HCT116 (cell line): ENCODE measurements around the gene UBR3. TPM values are rescaled to one million over a fixed set of nuclear protein-coding genes. Genes with fewer than 3 reads are reported as not detected.

Experiments used
- ATAC-seq: fragments of 200-7000 bp; cut with Tn5 transposase; 2 replicates; pipeline ENCODE4 v1.9.1; 2020; ENCODE audit warnings: mild to moderate bottlenecking, moderate library complexity
- BruUV-seq: library from RNA; stranded (reverse); fragments of 400-500 nt; replicated peaks from 2 replicates; lab custom pipeline; 2021; lab: Mats Ljungman, UMichigan
- CTCF ChIA-PET: fragments of 300-600 bp; sonication (Branson Sonifier 250); formaldehyde crosslinking; loops from one replicate; lab custom pipeline; 2021; ENCODE audit warnings: antibody characterized with exemption; lab: Charles Lee
- POLR2A ChIA-PET: fragments of 300-600, 350-600 bp; sonication (Branson Sonifier 250); formaldehyde crosslinking; loops from one replicate; lab custom pipeline; 2021; ENCODE audit warnings: antibody characterized with exemption; lab: Charles Lee
- RAD21 ChIA-PET, 2 experiments: fragments of 300-600 bp; sonication (Branson Sonifier 250); formaldehyde crosslinking; loops; one replicate each; lab custom pipeline; 2023; ENCODE audit warnings: low total read pairs in 2 of 2; ENCODE audit not compliant: uncharacterized antibody in 2 of 2, unreplicated experiment in 2 of 2, low non-redundant PET in 1 of 2; lab: Charles Lee
- DNase-seq: peaks from one replicate; pipeline ENCODE4 v3.0.0-alpha.2; 2010; ENCODE audit warnings: low read depth, low spot score
- H2AFZ ChIP-seq: fragments of 200-600 bp; shearing (Covaris generic), sonication (generic); 2 replicates; pipeline ENCODE4 v1.6.1; 2017; ENCODE audit warnings: low read depth, mixed run types, mixed read lengths, antibody characterized with exemption, low read length; ENCODE audit not compliant: poor library complexity, severe bottlenecking
- H3K27ac ChIP-seq: 2 replicates; pipeline ENCODE4 v1.5.1; 2012; ENCODE audit warnings: low read depth, low read length
- H3K27me3 ChIP-seq: fragments of 200-600 bp; sonication (generic); 2 replicates; pipeline ENCODE4 v1.6.1; 2016; ENCODE audit warnings: mixed run types, low read length, mixed read lengths; ENCODE audit not compliant: insufficient read depth
- H3K36me3 ChIP-seq, 2 experiments: fragments of 200-500 bp in 1 of 2; fragments of 200-600 bp in 1 of 2; sonication (Bioruptor generic) in 1 of 2; sonication (generic) in 1 of 2; 2 replicates each; pipeline versions ENCODE4 v1.5.1 to v1.6.1; 2014 to 2016; ENCODE audit warnings: low read length in 2 of 2, inconsistent platforms in 1 of 2, mixed read lengths in 1 of 2, mixed run types in 1 of 2; ENCODE audit not compliant: insufficient read depth in 2 of 2, control insufficient read depth in 1 of 2
- H3K4me1 ChIP-seq, 2 experiments: fragments of 200-600 bp in 1 of 2; sonication (generic) in 1 of 2; 2 replicates each; pipeline versions ENCODE4 v1.5.1 to v1.6.1; 2012 to 2017; ENCODE audit warnings: low read length in 2 of 2, inconsistent platforms in 1 of 2, mild to moderate bottlenecking in 1 of 2, mixed read lengths in 1 of 2, mixed run types in 1 of 2, moderate library complexity in 1 of 2; ENCODE audit not compliant: insufficient read depth in 2 of 2, control insufficient read depth in 1 of 2
- H3K4me2 ChIP-seq: fragments of 200-600 bp; sonication (generic); 2 replicates; pipeline ENCODE4 v1.6.1; 2017; ENCODE audit warnings: mixed run types, low read length, mixed read lengths
- H3K4me3 ChIP-seq, 2 experiments: fragments of 200-600 bp in 1 of 2; sonication (generic) in 1 of 2; replicated peaks in 1 of 2; 2 replicates each; pipeline ENCODE4 v1.5.1; 2011 to 2016; ENCODE audit warnings: low read length in 2 of 2, control low read depth in 1 of 2, low read depth in 1 of 2, mild to moderate bottlenecking in 1 of 2, mixed read lengths in 1 of 2, mixed run types in 1 of 2
- H3K79me2 ChIP-seq: fragments of 200-600 bp; sonication (generic); 2 replicates; pipeline ENCODE4 v1.6.1; 2017; ENCODE audit warnings: mild to moderate bottlenecking, mixed run types, low read length, moderate library complexity, mixed read lengths; ENCODE audit not compliant: insufficient read depth
- H3K9ac ChIP-seq: fragments of 200-600 bp; sonication (generic); 2 replicates; pipeline ENCODE4 v1.6.1; 2016; ENCODE audit warnings: low read length, mixed read lengths
- H3K9me2 ChIP-seq: fragments of 200-600 bp; sonication (generic), shearing (Covaris generic); 2 replicates; pipeline ENCODE4 v1.6.1; 2017; ENCODE audit warnings: mixed run types, mild to moderate bottlenecking, moderate library complexity; ENCODE audit not compliant: insufficient read depth
- H3K9me3 ChIP-seq, 2 experiments: fragments of 200-500 bp in 1 of 2; fragments of 200-600 bp in 1 of 2; sonication (Bioruptor generic) in 1 of 2; sonication (generic) in 1 of 2; 2 replicates each; pipeline ENCODE4 v1.6.1; 2014 to 2017; ENCODE audit warnings: low read length in 2 of 2, mixed read lengths in 2 of 2, inconsistent platforms in 1 of 2, low read depth in 1 of 2, mild to moderate bottlenecking in 1 of 2, mixed run types in 1 of 2, moderate library complexity in 1 of 2; ENCODE audit not compliant: control insufficient read depth in 1 of 2, insufficient read depth in 1 of 2
- H4K20me1 ChIP-seq: fragments of 200-600 bp; sonication (generic), shearing (Covaris generic); 2 replicates; pipeline ENCODE4 v1.6.1; 2017; ENCODE audit warnings: mixed run types, mild to moderate bottlenecking, moderate library complexity; ENCODE audit not compliant: insufficient read depth
- CTCF ChIP-seq, 3 experiments: fragments of 200-600 bp in 1 of 3; sonication (generic) in 1 of 3; IDR thresholded peaks in 2 of 3; conservative IDR thresholded peaks in 1 of 3; 2 replicates each; pipeline ENCODE4 v1.5.1; 2012 to 2017; ENCODE audit warnings: low read depth in 2 of 3, low read length in 2 of 3, antibody characterized with exemption in 1 of 3, borderline replicate concordance in 1 of 3, control low read depth in 1 of 3, mild to moderate bottlenecking in 1 of 3, mixed read lengths in 1 of 3, mixed run types in 1 of 3, moderate library complexity in 1 of 3; ENCODE audit not compliant: insufficient read depth in 1 of 3
- FOSL1 ChIP-seq: IDR thresholded peaks from 2 replicates; pipeline ENCODE4 v1.6.1; 2012; ENCODE audit warnings: low read depth
- POLR2AphosphoS5 ChIP-seq: IDR thresholded peaks from 2 replicates; pipeline ENCODE4 v1.6.1; 2011; ENCODE audit warnings: mild to moderate bottlenecking, low read depth, low read length, moderate library complexity
- SP1 ChIP-seq: IDR thresholded peaks from 2 replicates; pipeline ENCODE4 v1.6.1; 2012; ENCODE audit warnings: low read depth
- YY1 ChIP-seq: IDR thresholded peaks from 2 replicates; pipeline ENCODE4 v1.6.1; 2011; ENCODE audit warnings: low read length, low read depth, moderate library complexity, mild to moderate bottlenecking; ENCODE audit not compliant: insufficient replicate concordance; ENCODE audit errors: extremely low read depth
- ZBTB33 ChIP-seq: IDR thresholded peaks from 2 replicates; pipeline ENCODE4 v1.6.1; 2011; ENCODE audit warnings: mild to moderate bottlenecking, low read length, moderate library complexity; ENCODE audit not compliant: insufficient replicate concordance; ENCODE audit errors: extremely low read depth
- intact Hi-C: fragments of 100-400 bp; cut with micrococcal nuclease; formaldehyde crosslinking; loops from 2 replicates; pipeline ENCODE4 v1.10.0; 2022
- total RNA-seq: library from RNA; stranded (reverse); gene quantifications from one replicate; pipeline ENCODE4 v1.2.1, GENCODE V29; 2021; ENCODE audit not compliant: unreplicated experiment

The UBR3 gene
- total RNA-seq, 1 experiment from 2014 or later = 29.5 TPM

- Histone ChIP-seq H3K4me2 (no peak overlapping the region), H3K27ac (no peak overlapping the region), H3K4me3 (no peak overlapping the region), H3K4me1 (no peaks in the 10 kb centered on the region), H3K27me3 (no peaks in the 10 kb centered on the region), H3K36me3 (peaks cover 0 to 7% of the 10 kb centered on the region in 2 experiments; a peak in 1 of 4 replicates), H4K20me1 (no peaks in the 10 kb centered on the region; the same call in 1 of the 2 replicates), H3K79me2 (no peaks in the 10 kb centered on the region), H2AFZ (no peak overlapping the region), H3K9ac (no peak overlapping the region), H3K9me2 (no peaks in the 10 kb centered on the region), H3K9me3 (no peaks in the 10 kb centered on the region)
- ATAC-seq = no peak
- intact Hi-C loops = no loop called here
- ChIA-PET POLR2A (no interaction called here), CTCF (interaction anchor here (1.3 kb wide), 1 partner anchor 86 kb away, joined by 3 read pairs; the partner anchor contains the start of gene METTL5), RAD21 (no interaction called here)
- DNase-seq = no peak
- TF ChIP-seq ZBTB33 (no peak), CTCF (IDR thresholded peaks at IDR 0.05 in 2 of 3, conservative IDR thresholded peaks at IDR 0.05 in 1 of 3; ENCODE audit: borderline replicate concordance in 1 of 3, insufficient read depth in 1 of 3, low read depth in 2 of 3, low read length in 2 of 3) (peak in 1 of 3 experiments; percentile 18; a peak in 1 of 6 replicates), POLR2AphosphoS5 (no peak)
- no TSS peak for BruUV-seq
Measured at GRCh38 chr2:169911119-169911518, 83.9 kb downstream of the UBR3 start.

GRCh38 chr2:169916623-169917022, 89.4 kb downstream of the UBR3 start:
- H3K4me2 ChIP-seq = no peak overlapping the region
- no peak overlapping the region for H3K9ac ChIP-seq
- CTCF ChIA-PET = no interaction called here
- H3K79me2 ChIP-seq = no peaks in the 10 kb centered on the region
- H3K9me3 ChIP-seq = no peaks in the 10 kb centered on the region
- H2AFZ ChIP-seq = no peak overlapping the region
- H3K9me2 ChIP-seq = no peaks in the 10 kb centered on the region
- no peak overlapping the region for H3K27ac ChIP-seq
- intact Hi-C loops = no loop called here
- POLR2A ChIA-PET = no interaction called here
- no peak for TF ChIP-seq YY1
- no peak for TF ChIP-seq SP1
- TF ChIP-seq FOSL1 = no peak
- H3K27me3 ChIP-seq = no peaks in the 10 kb centered on the region
- RAD21 ChIA-PET = no interaction called here
- ATAC-seq (no peak), DNase-seq (no peak)
- no peaks in the 10 kb centered on the region; the same call in 1 of the 2 replicates for H4K20me1 ChIP-seq
- no TSS peak for BruUV-seq
- H3K4me3 ChIP-seq = no peak overlapping the region
- H3K4me1 ChIP-seq = no peaks in the 10 kb centered on the region
- peaks cover 0 to 7% of the 10 kb centered on the region in 2 experiments; a peak in 1 of 4 replicates for H3K36me3 ChIP-seq
